Measurements from ENCODE around the gene HIVEP3.
"Not testable (repeated sequence)": the region's sequence is repeated elsewhere in the genome, so short reads cannot be mapped to it uniquely, and the experiment has no call there.

The HIVEP3 gene

DNA sequence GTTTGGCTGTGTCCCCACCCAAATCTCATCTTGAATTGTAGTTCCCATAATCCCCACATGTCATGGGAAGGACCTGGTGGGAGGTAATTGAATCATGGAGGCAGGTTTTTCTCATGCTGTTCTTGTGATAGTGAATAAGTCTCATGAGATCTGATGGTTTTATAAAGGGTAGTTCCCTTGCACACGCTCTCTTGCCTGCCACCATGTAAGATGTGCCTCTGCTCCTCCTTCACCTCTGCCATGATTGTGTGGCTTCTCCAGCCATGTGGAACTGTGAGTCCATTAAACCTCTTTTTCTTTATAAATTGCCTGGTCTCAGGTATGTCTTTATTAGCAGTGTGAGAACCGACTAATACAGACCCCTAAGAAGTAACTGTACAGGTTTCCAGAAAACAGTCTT lies 2.5 kb upstream of the HIVEP3 start:
- DNase-seq (ENCODE audit: low read depth in 2 of 3, low spot score in 1 of 3), result not testable (repeated sequence)

DNA sequence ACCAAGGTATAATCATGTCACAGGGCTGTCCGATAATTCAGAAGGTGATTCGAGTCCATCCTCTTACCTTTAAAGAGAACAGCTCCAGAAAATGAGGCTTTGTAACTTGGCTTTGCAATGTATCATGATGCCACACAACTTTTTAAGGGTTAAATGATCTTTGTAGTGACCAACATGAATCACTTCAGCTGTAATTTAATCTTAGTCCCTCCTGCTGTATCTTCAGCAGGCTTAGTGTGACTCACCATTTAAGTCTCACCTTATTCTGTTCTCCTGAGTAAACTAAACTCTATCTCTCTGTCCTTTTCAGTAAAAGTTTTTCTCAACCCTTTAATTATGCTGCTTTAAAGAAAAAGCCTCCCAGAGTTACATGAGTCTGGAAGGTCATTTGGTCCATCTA lies 1.9 kb upstream of the HIVEP3 start:
- DNase-seq (ENCODE audit: low read depth in 2 of 3, low spot score in 1 of 3), result no peak

DNA sequence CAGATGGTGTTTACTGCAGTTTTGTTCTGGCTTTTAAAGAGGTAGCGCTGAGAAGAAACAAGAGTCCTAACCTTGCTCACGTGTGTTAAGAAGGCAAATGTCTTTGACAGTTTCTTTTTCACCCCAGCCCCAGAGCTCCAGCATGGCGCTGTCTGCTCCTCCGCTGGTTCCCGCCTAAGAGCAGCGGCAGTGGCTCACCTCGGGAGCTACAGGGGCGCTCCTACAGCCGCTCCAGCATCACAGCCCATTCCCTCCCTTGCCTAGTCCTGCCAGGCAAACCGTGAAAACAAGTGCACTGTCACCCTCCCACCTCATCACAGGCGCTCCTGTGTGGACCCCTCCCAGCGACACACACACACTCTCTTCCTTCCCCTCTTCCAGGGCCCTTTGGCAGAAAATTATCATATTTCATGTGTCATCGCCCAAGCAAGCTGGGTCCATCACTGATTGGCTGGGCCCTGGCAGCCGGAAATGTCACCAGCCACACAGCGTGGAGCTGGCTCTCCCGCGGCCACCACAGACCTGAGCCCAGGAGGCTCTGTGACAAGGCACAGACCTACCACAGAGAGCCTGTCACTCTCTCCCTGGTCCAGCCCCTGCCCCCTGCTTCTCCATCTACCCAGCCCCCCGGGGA lies 1.2 kb upstream of the HIVEP3 start:
- DNase-seq (ENCODE audit: low read depth in 2 of 3, low spot score in 1 of 3), result peak; percentile 67 to 79 (median 78)

GRCh38 chr1:41919131-41919530 lies 409 bp upstream of the HIVEP3 start:
- no peak for DNase-seq (ENCODE audit: low read depth in 2 of 3, low spot score in 1 of 3)

- DNase-seq (ENCODE audit: low read depth in 2 of 3, low spot score in 1 of 3), result peak in 1 of 3 donors; percentile 38
These were observed 780 bp downstream of the HIVEP3 start for GRCh38 chr1:41917835-41918449.

- DNase-seq (ENCODE audit: low read depth in 2 of 3, low spot score in 1 of 3), result no peak
These were observed 1.6 kb downstream of the HIVEP3 start for GRCh38 chr1:41917076-41917475.

DNA sequence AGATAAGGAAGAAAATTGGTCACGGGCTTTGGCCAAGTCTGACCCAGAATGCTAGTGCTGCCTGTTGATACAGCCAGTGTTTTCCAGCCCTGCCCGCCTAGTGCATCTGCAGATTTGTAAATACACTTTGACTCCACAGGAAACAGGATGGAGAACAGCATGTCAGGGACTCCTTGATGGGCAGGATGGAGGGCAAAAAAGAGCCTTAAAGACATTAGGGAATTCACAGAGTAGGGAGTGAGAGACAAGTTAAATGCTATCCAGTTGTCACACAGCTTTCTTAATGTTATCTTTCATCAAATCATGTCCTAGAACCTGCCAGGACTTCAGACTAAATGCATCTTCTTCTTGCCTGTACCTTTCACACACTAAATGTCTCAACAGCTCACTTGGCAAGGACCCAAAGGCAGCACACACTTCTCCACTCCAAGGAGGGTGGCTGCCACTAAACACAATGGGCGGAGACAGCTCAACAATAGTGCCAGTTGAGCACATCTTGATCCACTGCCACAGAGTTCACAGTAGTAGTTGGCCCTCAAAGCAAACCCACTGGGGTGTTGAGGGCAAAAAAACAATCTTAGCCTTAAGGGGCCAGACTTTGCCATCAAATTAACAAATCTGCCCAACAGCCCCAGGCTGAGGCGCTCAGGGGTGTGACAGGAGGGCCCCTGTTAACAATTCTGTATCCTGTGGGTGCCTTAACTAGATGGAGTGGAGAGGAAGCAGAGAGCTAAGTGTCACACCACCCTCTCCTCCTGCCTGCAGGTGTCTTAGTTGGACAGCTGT lies 2.7 kb downstream of the HIVEP3 start:
- no peak for DNase-seq (ENCODE audit: low read depth in 2 of 3, low spot score in 1 of 3)

DNA sequence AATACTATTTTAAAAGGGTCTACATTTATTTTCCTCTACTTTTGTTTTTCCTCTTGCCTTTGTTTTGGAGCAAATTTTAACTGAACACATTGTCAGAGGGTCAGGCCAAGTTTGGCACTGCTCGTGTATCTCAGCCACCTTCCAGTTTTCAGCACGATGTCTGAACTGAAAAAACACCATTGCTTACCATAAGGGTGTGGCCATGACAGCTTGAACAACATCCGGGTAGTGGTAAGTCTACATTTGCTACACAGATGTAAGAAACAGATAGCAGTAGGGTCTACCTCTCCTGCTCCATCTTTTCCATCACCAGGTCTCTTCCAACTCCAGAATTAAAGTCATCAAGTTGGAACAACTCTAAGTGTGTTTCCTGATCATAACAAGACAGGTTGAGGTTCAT lies 4.2 kb downstream of the HIVEP3 start:
- DNase-seq (ENCODE audit: low read depth in 2 of 3, low spot score in 1 of 3), result no peak

DNA sequence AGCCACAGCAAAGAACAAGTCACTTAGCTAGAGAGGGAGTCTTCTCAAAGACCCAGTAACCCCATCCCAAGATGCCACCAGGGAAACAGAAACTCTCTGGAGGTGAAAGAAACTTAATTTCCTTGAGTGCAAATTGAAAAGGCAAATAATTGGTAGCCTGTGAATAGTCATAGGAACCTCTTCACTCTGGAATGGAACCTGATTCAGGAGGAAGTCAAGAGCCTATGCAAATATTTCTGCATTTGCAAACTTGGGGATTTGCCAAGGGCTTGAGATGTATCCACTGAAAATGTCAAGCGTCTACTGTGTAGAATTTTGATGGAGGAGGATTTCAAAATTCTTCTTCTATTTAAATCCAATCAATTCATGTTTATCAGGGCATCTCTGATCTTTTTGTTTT lies 5.7 kb downstream of the HIVEP3 start:
- no peak for DNase-seq (ENCODE audit: low read depth in 2 of 3, low spot score in 1 of 3)

- DNase-seq (ENCODE audit: low read depth in 2 of 3, low spot score in 1 of 3), result no peak
These were observed 10.3 kb downstream of the HIVEP3 start for GRCh38 chr1:41908288-41908895.

GRCh38 chr1:41907446-41907845 lies 11.3 kb downstream of the HIVEP3 start:
- DNase-seq (ENCODE audit: low read depth in 2 of 3, low spot score in 1 of 3), result no peak

- DNase-seq (ENCODE audit: low read depth in 2 of 3, low spot score in 1 of 3), result no peak
These were observed 11.8 kb downstream of the HIVEP3 start for GRCh38 chr1:41906943-41907342.

DNA sequence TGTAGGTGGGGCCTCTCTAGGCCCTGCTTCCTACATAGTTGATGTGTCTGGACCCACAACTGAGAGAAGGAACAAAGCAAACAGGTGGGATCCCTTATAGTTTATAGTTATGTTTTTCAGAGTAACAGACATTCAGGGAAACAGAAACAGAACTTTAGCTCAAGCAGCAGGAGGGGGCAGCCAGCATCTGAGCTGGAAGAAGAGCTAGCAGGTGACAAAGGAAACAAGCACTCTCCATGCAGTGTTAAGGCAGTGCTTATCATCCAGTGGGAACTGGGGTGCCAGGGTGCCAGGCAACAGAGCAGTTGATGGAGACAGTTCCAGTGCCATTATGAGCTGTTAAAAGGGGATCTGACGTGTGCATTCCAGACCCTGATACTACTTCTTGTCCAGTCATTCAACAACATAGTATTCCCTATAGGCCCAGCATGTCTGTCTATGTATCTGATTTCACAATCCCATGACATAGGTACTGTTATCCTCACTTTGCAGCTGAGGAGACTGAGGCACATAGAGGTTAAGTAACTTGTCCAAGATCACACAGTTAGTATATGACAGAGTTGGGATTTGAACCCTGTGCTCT lies 13.5 kb downstream of the HIVEP3 start:
- no peak for DNase-seq (ENCODE audit: low read depth in 2 of 3, low spot score in 1 of 3)

GRCh38 chr1:41902664-41903063 lies 16.1 kb downstream of the HIVEP3 start:
- no peak for DNase-seq (ENCODE audit: low read depth in 2 of 3, low spot score in 1 of 3)

GRCh38 chr1:41902159-41902577 lies 16.6 kb downstream of the HIVEP3 start:
- no peak for DNase-seq (ENCODE audit: low read depth in 2 of 3, low spot score in 1 of 3)

DNA sequence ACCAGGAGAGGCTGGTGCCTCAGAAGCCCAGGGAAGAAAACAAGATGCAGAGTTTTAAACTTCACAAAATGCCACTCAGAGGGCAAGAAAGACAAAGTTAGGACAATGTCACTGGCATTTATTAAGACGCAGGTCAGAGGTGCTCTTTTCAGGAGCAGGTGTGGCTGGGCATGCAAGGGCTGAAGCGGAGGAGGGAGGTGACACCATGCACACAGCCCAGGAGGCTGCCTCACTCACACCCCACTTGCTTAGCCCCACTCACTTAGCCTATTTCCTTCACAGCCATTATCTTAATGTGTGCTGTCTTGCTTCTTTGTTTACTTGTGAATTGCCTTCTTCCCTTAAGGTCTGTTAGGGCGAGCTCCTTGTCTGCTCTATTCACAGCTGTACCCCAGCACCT lies 17.2 kb downstream of the HIVEP3 start:
- DNase-seq (ENCODE audit: low read depth in 2 of 3, low spot score in 1 of 3), result no peak

DNA sequence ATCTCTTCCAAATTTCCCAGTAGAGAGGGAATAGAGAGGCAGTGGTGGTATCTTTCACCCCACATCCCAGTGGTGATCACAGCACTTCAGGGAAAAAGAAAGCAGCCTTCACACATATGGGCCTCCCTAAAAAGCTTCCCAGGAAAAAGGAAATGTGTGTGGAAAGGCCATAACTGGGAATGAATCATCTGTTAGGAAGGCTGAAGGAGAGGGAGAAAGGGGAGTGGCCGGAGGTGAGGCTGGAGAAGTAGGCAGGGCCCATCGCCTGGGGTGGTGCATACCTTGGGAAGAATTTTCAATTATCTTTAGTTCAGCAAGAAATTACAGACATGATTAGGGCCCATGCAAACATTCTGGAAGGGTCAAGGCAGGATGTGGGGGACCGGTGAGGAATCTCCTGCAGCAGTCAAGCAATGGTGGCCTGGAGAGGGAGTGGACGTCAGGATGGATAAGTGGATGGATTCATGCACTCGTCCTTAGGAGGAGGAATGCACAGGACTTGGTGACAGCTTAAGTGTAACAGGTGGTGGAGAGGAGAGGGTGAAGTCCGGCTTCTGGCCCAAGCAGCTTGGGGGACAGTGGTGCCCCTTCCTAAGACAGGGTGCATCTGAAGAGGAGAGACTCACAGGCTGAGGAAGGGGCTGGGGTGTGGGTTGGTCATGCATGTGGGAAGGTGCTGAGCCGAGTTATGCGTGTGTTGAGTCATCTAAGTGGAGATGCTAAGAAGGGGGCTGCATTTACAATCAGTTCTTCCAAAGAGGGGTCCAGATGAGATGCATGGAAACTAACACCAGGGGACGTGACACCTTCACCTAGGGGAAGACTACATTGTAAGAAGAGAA lies 17.9 kb downstream of the HIVEP3 start:
- no peak for DNase-seq (ENCODE audit: low read depth in 2 of 3, low spot score in 1 of 3)

- DNase-seq (ENCODE audit: low read depth in 2 of 3, low spot score in 1 of 3), result peak; percentile 35 to 69 (median 45)
These were observed 20.5 kb downstream of the HIVEP3 start for GRCh38 chr1:41898191-41898713.

GRCh38 chr1:41895552-41895951 lies 23.2 kb downstream of the HIVEP3 start:
- no peak for DNase-seq (ENCODE audit: low read depth in 2 of 3, low spot score in 1 of 3)

DNA sequence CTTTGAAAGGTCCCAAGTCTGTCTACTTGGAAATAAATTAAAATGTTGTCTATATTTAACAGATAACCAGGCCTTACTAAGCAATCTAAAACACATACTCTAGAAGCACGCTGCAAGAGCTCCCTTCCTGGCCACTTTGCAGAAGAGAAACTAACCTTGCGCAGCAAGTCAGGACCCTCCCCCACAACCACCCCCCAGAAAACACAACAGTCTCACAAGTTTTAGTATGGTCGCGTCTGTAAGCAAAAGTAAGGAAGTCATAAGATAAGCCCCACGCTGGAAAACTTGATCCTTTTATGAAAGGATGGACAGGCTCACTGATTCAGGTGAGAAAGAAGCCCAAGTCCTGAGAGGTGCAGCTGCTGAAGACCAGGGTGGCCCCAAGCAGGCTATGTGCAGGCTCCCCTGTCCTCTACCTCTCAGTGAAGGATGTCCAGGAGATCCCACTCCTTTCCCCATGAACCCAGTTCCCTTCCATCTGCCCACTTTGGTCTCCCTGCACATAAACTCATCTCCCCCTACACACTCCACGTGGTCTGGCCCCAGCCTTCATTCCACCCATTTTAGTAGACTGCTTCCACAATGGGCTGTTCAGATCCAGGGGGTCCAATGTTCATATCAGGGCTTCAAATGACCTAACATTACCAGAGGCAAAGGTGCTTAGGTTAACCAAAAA lies 23.8 kb downstream of the HIVEP3 start:
- no peak for DNase-seq (ENCODE audit: low read depth in 2 of 3, low spot score in 1 of 3)

Data from stimulated activated CD4-positive, alpha-beta T cell treated with anti-CD3 and anti-CD28 coated beads, Interleukin-12 subunit alpha, Interleukin-12 subunit beta, amount 100 ng/mL, for 48 hours (primary cell).